Eye (tissue), 1 donor: ENCODE measurements around the gene GYS2.
A peak's percentile ranks its signal among the peaks of the same experiment; 100 is the strongest.

Experiments used
- DNase-seq: peaks from one replicate; pipeline ENCODE4 v3.0.0-alpha.2; 2015

Gene GYS2

GRCh38 chr12:21501258-21502163 is 103.1 kb downstream of the GYS2 start, which contains the start of the genes GOLT1B and RECQL:
Gene GOLT1B, plus strand, starts transcription at chr12:21501789. Its CDS starts 135 bp downstream, at chr12:21501924.
Gene RECQL, minus strand, starts transcription at chr12:21501635. Its CDS starts 2,065 bp downstream, at chr12:21499570.
- DNase-seq, result peak; percentile 100

GRCh38 chr12:21500786-21501257 is 103.8 kb downstream of the GYS2 start:
- no peak for DNase-seq

- no peak for DNase-seq
Observed at GRCh38 chr12:21499765-21500164, 104.9 kb downstream of the GYS2 start.
